GM18858 (cell line): Measurements from ENCODE around the gene IFNE.
A peak's percentile ranks its signal among the peaks of the same experiment; 100 is the strongest.

Experiments used
- ATAC-seq: cut with Tn5 transposase; IDR thresholded peaks from one replicate; pipeline ENCODE4 v1.9.1; 2021; ENCODE audit not compliant: unreplicated experiment

IFNE gene, protein sequence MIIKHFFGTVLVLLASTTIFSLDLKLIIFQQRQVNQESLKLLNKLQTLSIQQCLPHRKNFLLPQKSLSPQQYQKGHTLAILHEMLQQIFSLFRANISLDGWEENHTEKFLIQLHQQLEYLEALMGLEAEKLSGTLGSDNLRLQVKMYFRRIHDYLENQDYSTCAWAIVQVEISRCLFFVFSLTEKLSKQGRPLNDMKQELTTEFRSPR

DNA sequence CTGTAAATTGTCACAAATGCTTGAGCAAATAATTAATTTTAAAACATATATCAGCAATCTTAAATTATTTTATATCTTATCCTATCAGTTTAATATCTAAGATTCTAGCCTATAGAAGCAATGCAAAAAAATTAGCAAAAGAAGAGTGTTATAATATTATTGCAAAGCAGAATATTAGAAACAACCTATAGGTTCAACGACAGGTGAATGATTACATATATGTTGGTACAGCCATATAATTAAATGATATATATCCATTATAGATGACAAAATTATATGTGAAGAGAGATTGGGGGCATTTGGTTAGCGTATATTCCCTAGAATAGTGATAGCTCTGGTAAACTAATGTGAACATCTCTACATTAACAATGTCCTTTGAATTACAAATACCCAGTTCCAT, at the start of gene IFNE:
Gene IFNE, minus strand, starts transcription at position 101 of the 400 bp plus-strand sequence. CDS start 619 bp downstream, outside the sequence.
- ATAC-seq, result no peak

DNA sequence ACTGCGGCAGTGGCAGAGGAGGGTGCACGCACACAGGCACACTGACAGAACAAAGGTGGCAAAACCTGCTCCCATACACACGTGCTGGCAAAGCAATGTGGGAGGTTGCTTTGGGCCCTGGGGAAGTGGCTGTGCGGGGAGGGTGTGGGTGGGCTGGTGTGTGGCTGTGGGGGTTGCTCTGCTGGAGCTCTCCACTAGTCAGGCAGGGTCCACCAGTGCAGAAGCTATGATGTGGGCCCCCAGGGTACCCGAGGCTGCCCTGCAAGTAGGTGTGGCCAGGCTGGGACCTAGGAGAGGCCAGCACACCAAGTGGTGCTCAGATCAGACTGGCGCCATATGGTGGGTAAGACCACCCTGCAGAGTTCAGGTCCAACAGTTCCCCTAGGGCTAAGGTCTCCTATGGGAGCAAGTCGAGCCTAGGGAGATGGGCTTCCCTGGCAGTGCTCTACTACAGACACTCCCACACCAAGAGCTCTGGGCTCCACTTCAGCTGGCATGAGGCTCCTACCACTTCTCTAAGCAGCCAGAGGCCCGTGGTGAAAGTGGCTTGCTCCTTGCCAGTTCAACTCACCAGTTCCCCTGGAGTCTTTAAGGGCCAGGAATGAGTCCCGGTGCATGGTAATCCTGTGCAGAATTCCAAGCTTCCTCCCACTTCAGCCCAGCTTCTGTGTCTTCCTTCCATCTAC, 46.2 kb upstream of the IFNE start:
- ATAC-seq, result no peak

DNA sequence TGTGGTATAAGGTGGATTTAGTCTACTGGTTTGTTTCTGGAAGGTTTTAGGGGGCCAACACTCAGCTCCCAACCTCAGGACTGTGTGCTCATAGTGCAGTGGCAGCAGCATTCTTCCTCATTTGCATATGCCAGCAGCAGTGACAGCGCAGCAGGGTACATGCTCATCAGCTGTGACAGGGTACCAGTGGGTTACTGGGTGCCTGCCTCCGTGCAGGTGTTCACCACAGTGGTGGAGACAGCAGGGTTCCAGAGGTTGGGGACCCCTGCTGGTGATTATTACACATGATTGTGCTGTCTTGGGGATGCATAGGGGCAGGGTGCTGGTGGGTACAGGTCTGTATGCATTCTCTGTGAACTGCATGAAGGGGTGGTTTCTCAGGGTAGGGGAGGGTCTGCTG, 45.5 kb upstream of the IFNE start:
- ATAC-seq, result peak; percentile 66

DNA sequence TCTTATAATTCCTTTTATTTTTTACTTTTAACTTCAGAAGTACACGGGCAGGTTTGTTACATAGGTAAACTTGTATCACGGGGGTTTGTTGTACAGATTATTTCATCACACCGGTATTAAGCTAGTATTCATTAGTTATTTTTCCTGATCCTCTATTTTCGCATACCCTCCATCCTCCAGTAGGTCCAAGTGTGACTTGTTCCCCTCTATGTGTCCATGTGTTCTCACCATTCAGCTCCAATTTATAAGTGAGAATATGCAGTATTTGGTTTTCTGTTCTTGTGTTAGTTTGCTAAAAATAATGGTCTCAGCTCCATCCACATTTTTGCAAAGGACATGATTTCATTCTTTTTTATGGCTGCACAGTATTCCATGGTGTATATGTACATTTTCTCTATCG, 43.1 kb upstream of the IFNE start:
- ATAC-seq, result no peak

DNA sequence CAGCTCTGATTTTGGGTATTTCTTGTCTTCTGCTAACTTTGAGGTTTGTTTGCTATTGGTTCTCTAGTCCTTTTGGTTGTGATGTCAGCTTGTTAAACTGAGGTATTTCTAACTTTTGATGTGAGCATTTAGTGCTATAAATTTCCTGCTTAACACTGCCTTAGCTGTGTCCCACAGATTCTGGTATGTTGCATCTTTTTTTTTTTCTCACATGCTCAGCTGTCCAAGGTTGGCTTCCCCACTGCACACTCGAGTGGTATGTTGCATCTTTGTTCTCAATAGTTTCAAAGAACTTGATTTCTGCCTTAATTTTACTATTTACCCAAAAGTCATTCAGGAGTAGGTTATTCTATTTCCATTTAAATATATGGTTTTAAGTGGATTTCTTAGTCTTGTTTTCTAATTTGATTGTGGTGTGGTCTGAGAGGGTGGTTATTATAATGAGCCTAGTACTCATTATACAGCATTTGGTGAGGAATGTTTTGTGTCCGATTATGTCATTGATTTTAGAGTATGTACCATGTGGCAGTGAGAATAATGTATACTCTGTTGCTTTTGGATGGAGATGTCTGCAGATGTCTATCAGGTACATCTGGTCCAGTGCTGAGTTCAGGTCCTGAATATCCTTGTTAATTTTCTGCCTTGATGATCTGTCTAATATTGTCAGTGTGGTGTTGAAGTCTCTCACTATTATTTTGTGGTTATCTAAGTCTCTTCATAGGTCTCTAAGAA, 42.2 kb upstream of the IFNE start:
- ATAC-seq, result no peak

DNA sequence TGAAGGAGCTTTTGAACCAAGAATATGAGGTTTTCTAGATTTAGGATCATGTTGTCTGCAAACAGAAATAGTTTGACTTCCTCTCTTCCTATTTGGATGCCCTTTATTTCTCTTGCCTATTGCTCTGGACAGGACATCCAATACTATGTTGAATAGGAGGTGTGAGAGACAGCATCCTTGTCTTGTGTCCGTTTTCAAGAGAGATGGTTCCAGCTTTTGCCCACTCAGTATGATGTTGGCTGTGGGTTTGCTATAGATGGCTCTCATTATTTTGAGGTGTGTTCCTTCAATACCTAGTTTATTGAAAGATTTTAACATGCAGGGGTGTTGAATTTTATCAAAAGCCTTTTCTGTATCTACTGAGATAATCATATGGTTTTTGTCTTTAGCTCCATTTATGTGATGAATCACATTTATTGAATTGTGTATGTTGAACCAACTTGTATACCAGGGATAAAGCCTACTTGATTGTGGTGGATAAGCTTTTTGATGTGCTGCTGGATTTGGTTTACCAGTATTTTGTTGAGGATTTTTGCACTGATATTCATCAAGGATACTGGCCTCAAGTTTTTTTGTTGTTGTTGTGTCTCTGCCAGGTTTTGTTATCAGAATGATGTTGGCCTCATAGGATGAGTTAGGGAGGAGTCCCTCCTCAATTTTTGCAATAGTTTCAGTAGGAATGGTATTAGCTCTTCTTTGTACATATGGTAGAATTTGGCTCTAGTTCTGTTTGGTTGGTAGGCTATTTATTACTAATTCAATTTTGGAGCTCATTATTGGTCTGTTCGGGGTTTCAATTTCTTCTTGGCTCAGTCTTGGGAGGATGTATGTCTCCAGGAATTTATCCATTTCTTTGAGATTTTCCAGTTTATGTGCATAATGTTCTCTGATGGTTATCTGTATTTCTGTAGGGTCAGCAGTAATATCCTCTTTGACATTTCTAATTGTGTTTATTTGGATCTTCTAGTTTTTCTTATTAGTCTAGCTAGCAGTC, 41.2 kb upstream of the IFNE start:
- ATAC-seq, result no peak

DNA sequence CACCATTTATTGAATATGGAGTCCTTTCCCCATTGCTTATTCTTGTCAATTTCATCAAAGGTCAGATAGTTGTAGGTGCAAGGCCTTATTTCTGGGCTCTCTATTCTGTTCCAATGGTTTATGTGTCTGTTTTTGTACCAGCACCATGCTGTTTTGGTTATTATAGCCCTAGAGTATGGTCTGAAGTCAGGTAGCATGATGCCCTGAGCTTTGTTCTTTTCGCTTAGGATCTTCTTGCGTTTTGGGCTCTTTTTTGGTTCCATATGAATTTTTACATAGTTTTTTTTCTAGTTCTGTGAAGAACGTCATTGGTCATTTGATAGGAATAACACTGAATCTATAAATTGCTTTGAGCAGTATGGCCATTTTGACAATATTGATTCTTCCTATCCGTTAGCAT, 40.2 kb upstream of the IFNE start:
- ATAC-seq, result no peak

DNA sequence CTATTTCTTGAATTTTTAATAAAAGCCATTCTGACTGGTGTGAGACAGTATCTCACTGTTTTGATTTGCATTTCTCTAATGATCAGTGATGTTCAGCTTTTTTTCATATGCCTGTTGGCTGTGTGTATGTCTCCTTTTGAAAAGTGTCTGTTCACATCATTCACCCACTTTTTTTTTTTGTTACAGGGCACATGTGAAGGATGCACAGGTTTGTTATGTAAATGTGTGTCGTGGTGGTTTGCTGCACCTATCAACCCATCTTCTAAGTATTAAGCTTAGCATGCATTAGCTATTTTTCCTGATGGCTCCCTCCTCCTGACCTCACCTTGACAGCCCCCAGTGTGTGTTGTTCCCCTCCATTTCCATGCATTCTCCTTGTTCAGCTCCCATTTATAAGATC, 39.3 kb upstream of the IFNE start:
- ATAC-seq, result no peak

DNA sequence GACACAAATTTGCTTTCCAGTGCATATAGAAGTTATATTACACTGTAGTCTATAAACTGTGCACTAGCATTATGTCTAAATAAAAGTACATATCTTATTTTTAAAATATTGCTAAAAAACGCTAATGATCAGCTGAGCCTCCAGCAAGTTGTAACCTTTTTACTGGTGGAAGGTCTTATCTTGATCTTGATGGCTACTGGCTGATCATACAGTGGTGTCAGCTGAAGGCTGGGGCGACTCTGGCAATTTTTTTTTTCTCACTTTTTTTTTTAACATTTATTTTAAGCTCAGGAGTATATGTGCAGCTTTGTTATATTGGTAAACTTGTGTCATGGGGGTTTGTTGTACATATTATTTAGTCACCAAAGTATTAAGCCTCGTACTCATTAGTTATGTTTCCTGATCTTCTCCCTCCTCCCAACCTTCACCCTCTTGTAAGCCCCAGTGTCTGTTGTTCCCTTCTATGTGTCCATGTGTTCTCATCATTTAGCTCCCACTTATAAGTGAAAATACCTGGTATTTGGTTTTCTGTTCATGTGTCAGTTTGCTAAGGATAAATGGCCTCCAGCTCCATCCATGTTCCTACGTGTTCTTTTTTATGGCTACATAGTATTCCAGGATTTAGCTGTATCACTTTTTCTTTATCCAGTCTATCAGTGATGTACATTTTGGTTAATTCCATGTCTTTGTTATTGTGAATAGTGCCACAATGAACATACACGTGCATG, 38.6 kb upstream of the IFNE start:
- no peak for ATAC-seq

DNA sequence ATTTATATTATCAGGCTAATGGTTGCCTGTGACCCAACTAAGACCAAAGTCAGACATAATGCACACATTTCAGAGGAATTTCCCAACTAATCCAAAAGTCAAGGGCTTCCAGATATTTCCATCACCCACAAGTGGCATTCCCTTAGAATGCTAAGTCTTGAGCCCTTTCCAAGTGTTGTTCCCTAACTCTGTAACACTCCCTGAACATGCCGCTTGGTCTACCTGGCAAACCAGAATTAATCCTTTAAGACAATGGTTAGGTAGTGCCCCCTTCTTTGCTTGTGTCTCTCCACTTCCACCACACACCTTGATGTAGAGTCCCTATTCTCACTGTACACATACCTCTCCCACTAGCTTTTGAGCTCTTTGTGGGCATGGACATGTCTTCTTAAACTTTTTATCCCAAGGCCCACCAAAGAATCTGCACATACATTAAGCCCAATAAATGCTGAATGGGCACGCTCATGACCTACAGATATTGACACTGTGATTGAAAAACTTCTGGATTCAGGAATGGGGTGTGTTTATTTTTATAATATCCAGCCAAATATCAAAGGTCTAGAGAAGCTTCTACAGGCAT, 37.8 kb upstream of the IFNE start:
- no peak for ATAC-seq

DNA sequence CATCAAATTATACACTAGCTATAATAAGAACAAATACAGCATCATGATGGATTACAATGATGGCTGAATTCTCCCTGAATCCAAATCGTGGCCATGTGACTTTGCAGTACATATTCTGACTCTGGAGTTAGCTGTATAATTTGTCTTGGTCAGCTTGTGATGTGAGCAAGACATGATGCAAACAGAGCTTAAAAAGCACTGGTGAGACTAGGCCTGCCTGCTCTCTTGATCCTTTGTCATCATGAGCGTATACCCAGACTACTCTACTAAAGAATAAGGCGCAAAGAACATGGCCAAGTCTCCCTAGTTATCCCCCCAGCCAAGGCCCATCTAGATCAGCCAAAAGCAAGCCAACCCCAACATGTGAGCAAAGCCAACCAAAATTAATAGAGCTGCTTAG, 34.7 kb upstream of the IFNE start:
- ATAC-seq, result no peak

DNA sequence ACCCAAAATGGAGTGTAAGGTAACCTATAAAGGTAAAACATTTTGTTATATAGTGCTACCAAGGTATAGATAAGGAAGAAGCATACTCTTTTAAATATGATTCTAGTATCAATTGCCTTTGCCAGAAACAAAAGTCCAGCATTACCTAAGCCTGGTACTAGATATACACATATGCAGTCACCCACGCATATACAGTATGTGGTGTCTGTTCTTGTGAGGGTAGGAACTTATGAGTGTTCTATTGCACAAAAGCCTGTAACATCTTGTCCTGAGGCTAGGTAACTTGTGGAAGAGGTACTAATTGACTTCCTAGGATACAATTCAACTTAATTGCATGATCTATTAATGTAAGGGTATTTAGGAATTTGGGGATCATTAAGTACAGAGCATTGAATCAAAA, 31.3 kb upstream of the IFNE start:
- no peak for ATAC-seq

DNA sequence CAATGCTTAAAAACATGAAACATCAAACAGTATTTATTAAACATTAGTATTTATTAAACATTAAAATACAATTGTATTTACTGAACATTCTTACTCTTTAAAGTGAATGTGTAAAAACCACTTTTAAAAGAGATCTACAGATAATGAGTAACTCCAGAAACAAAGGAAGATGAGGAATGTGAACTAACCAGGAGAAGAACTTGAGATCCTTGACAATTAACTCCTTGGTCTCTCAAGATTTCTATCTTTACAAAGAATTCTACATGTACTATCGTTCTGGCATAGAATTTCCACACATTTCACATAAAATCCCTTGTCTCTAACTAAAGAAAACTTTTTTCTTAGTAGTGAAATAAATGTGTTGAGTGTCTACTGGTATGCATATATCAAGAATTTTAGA, 28.7 kb upstream of the IFNE start:
- no peak for ATAC-seq

DNA sequence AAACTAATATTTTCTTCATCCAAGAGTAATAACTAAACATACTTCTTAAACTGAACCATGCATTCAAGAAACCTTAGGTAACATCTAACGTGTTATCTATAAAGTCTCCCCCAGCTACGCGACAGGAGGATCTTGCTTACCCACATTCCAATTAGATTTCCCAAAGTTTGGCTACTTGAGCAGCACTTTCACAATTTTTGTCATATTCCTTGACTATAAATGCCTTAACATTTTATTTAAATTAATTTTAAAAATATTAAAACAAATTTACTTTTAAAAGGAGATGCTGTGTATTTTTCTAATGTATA, 25.3 kb upstream of the IFNE start:
- no peak for ATAC-seq

DNA sequence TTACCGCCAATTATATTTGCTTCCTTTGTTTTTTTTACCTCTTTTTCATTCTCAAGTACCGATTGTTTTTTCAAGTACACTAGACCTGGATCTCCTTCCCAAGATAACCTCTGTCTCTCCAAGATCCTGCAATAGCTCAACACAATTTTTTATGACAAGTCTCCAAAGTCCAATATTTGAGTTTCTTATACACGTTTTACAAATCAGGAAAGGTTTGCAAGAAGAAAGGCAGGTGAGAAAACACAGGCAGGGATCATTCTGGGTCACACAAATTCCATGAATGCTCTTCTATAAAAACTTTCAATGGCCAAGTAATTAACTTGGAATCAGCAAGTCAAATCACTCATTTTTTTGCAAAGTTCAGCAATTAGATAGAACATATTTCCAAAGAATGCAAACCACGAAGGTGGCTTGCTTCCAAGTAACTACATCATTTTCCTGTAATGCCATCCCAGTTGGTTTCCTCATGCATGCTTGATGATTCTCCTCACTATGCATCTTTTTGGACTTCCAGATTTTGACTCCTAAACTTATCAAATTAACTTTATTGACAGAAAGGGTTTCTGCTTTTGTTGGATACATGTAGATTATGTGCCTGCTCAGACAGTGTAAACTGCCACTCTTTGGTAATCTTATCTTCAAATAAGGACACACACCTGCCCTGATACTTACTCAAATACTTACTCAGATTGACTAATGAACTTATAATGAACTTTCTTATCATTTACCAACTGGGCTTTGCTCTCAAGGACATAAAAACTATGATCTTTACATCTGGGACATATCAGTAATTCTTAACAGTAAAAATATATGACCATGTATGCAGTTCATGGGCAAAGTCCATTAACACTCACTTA, 24.7 kb upstream of the IFNE start:
- no peak for ATAC-seq

DNA sequence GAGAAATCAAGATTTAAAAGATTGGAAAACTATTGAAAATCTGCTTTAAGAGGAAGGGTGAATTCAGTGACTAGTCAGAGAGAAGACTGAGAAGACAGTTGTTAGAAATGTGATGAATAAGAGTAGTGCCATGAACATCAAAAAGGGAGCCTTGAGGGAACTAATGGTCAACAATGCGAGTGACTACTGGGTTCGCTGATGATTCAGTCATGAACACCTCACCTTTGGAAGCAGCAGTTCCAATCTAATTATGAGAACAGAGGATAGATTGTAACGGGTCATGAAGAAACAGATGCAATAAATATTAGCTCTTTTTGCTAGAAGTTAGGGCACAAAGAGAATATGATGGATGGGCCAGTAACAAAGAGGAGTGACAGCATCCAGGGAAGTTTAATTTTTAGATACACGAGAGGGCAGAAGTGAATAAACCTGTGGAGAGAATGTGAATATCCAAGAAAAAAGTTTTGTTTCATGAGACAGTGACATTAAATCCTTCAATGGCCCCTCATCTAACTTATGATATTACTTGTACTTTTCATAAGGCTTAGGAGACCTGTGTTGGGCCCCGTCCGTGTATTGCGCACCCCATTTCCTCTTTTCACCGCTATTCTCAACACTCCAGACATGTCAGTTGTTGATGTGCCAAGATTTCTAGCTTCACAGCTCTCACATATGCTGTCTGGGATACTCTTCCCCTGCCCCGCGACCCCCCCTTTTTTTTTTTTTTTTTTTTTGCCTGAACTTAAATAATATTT, 23.5 kb upstream of the IFNE start:
- no peak for ATAC-seq

DNA sequence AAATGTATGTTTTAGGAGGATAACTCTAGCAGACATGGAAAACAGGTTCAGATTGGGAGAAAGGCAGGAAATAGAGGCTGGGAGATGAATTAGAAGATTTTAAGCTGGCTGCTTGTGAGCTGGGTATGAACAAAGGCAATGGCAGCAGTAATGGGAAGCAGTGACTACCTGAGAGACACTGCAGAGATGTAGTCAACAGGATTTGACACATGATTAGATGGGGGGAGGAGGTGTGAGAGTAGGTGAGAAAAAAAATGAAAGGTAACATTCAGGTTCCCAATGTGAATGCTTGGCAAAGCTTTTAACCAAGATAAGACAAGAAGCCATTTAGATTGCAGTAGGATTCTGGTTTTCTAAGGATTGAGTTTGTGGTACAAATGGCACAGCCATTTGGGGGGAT, 22.8 kb upstream of the IFNE start:
- ATAC-seq, result no peak

DNA sequence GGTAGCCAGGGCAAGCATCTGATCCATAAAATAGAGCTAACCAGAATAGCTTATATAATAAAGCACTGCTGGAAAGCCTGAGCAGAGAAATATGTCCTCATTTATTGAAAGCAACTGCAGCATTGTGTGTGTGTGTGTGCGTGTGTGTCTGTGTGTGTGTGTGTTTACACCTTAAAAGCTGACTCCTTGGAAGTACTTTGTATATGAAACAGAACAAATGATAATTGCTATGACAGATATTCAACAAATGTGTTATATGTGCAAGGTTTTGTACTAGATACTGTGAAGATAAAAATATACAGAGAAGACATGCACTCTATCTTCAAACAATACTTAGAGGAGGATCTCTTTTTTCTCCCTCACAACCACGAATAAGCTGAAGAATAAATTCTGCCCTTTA, 22.0 kb upstream of the IFNE start:
- no peak for ATAC-seq

DNA sequence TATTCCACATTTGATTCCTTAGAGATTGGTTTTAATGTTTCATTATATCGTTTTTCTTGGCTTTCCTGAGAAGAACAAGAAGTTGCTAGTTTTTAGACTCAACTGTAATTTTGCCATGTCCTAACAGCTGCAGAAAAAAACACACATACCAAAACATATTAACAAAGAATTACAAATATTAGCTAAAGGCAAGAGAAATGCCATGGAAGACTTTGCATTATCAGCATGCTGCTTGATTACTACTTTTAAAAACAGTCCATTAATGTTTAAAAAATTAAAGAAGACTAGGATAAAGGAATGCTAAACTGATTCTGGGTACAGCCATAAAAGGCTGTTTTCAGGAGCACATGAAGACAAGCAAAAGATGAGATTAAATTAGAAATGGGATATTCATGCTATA, 20.5 kb upstream of the IFNE start:
- ATAC-seq, result no peak
